HCT116 (cell line): ENCODE measurements around the gene CPD. TPM values are rescaled to one million over a fixed set of nuclear protein-coding genes. Genes with fewer than 3 reads are reported as not detected.

Experiments used
- ATAC-seq: fragments of 200-7000 bp; cut with Tn5 transposase; 2 replicates; pipeline ENCODE4 v1.9.1; 2020; ENCODE audit warnings: mild to moderate bottlenecking, moderate library complexity
- BruUV-seq: library from RNA; stranded (reverse); fragments of 400-500 nt; replicated peaks from 2 replicates; lab custom pipeline; 2021; lab: Mats Ljungman, UMichigan
- CTCF ChIA-PET: fragments of 300-600 bp; sonication (Branson Sonifier 250); formaldehyde crosslinking; loops from one replicate; lab custom pipeline; 2021; ENCODE audit warnings: antibody characterized with exemption; lab: Charles Lee
- POLR2A ChIA-PET: fragments of 300-600, 350-600 bp; sonication (Branson Sonifier 250); formaldehyde crosslinking; loops from one replicate; lab custom pipeline; 2021; ENCODE audit warnings: antibody characterized with exemption; lab: Charles Lee
- RAD21 ChIA-PET, 2 experiments: fragments of 300-600 bp; sonication (Branson Sonifier 250); formaldehyde crosslinking; loops; one replicate each; lab custom pipeline; 2023; ENCODE audit warnings: low total read pairs in 2 of 2; ENCODE audit not compliant: uncharacterized antibody in 2 of 2, unreplicated experiment in 2 of 2, low non-redundant PET in 1 of 2; lab: Charles Lee
- DNase-seq: peaks from one replicate; pipeline ENCODE4 v3.0.0-alpha.2; 2010; ENCODE audit warnings: low read depth, low spot score
- H2AFZ ChIP-seq: fragments of 200-600 bp; shearing (Covaris generic), sonication (generic); 2 replicates; pipeline ENCODE4 v1.6.1; 2017; ENCODE audit warnings: low read depth, mixed run types, mixed read lengths, antibody characterized with exemption, low read length; ENCODE audit not compliant: poor library complexity, severe bottlenecking
- H3K27ac ChIP-seq: 2 replicates; pipeline ENCODE4 v1.5.1; 2012; ENCODE audit warnings: low read depth, low read length
- H3K27me3 ChIP-seq: fragments of 200-600 bp; sonication (generic); 2 replicates; pipeline ENCODE4 v1.6.1; 2016; ENCODE audit warnings: mixed run types, low read length, mixed read lengths; ENCODE audit not compliant: insufficient read depth
- H3K36me3 ChIP-seq, 2 experiments: fragments of 200-500 bp in 1 of 2; fragments of 200-600 bp in 1 of 2; sonication (Bioruptor generic) in 1 of 2; sonication (generic) in 1 of 2; 2 replicates each; pipeline versions ENCODE4 v1.5.1 to v1.6.1; 2014 to 2016; ENCODE audit warnings: low read length in 2 of 2, inconsistent platforms in 1 of 2, mixed read lengths in 1 of 2, mixed run types in 1 of 2; ENCODE audit not compliant: insufficient read depth in 2 of 2, control insufficient read depth in 1 of 2
- H3K4me1 ChIP-seq, 2 experiments: fragments of 200-600 bp in 1 of 2; sonication (generic) in 1 of 2; 2 replicates each; pipeline versions ENCODE4 v1.5.1 to v1.6.1; 2012 to 2017; ENCODE audit warnings: low read length in 2 of 2, inconsistent platforms in 1 of 2, mild to moderate bottlenecking in 1 of 2, mixed read lengths in 1 of 2, mixed run types in 1 of 2, moderate library complexity in 1 of 2; ENCODE audit not compliant: insufficient read depth in 2 of 2, control insufficient read depth in 1 of 2
- H3K4me2 ChIP-seq: fragments of 200-600 bp; sonication (generic); 2 replicates; pipeline ENCODE4 v1.6.1; 2017; ENCODE audit warnings: mixed run types, low read length, mixed read lengths
- H3K4me3 ChIP-seq, 2 experiments: fragments of 200-600 bp in 1 of 2; sonication (generic) in 1 of 2; replicated peaks in 1 of 2; 2 replicates each; pipeline ENCODE4 v1.5.1; 2011 to 2016; ENCODE audit warnings: low read length in 2 of 2, control low read depth in 1 of 2, low read depth in 1 of 2, mild to moderate bottlenecking in 1 of 2, mixed read lengths in 1 of 2, mixed run types in 1 of 2
- H3K79me2 ChIP-seq: fragments of 200-600 bp; sonication (generic); 2 replicates; pipeline ENCODE4 v1.6.1; 2017; ENCODE audit warnings: mild to moderate bottlenecking, mixed run types, low read length, moderate library complexity, mixed read lengths; ENCODE audit not compliant: insufficient read depth
- H3K9ac ChIP-seq: fragments of 200-600 bp; sonication (generic); 2 replicates; pipeline ENCODE4 v1.6.1; 2016; ENCODE audit warnings: low read length, mixed read lengths
- H3K9me2 ChIP-seq: fragments of 200-600 bp; sonication (generic), shearing (Covaris generic); 2 replicates; pipeline ENCODE4 v1.6.1; 2017; ENCODE audit warnings: mixed run types, mild to moderate bottlenecking, moderate library complexity; ENCODE audit not compliant: insufficient read depth
- H3K9me3 ChIP-seq, 2 experiments: fragments of 200-500 bp in 1 of 2; fragments of 200-600 bp in 1 of 2; sonication (Bioruptor generic) in 1 of 2; sonication (generic) in 1 of 2; 2 replicates each; pipeline ENCODE4 v1.6.1; 2014 to 2017; ENCODE audit warnings: low read length in 2 of 2, mixed read lengths in 2 of 2, inconsistent platforms in 1 of 2, low read depth in 1 of 2, mild to moderate bottlenecking in 1 of 2, mixed run types in 1 of 2, moderate library complexity in 1 of 2; ENCODE audit not compliant: control insufficient read depth in 1 of 2, insufficient read depth in 1 of 2
- H4K20me1 ChIP-seq: fragments of 200-600 bp; sonication (generic), shearing (Covaris generic); 2 replicates; pipeline ENCODE4 v1.6.1; 2017; ENCODE audit warnings: mixed run types, mild to moderate bottlenecking, moderate library complexity; ENCODE audit not compliant: insufficient read depth
- ATF3 ChIP-seq: IDR thresholded peaks from 2 replicates; pipeline ENCODE4 v1.6.1; 2012
- CBX3 ChIP-seq: IDR thresholded peaks from 2 replicates; pipeline ENCODE4 v1.6.1; 2012; ENCODE audit warnings: low read depth
- CEBPB ChIP-seq: IDR thresholded peaks from 2 replicates; pipeline ENCODE4 v1.6.1; 2012; ENCODE audit warnings: low read depth
- CTCF ChIP-seq, 3 experiments: fragments of 200-600 bp in 1 of 3; sonication (generic) in 1 of 3; IDR thresholded peaks in 2 of 3; conservative IDR thresholded peaks in 1 of 3; 2 replicates each; pipeline ENCODE4 v1.5.1; 2012 to 2017; ENCODE audit warnings: low read depth in 2 of 3, low read length in 2 of 3, antibody characterized with exemption in 1 of 3, borderline replicate concordance in 1 of 3, control low read depth in 1 of 3, mild to moderate bottlenecking in 1 of 3, mixed read lengths in 1 of 3, mixed run types in 1 of 3, moderate library complexity in 1 of 3; ENCODE audit not compliant: insufficient read depth in 1 of 3
- EZH2 ChIP-seq: fragments of 200-600 bp; sonication (generic); IDR thresholded peaks from 2 replicates; pipeline ENCODE4 v1.6.1; 2017; ENCODE audit warnings: antibody characterized with exemption, mixed run types
- JUND ChIP-seq: IDR thresholded peaks from 2 replicates; pipeline ENCODE4 v1.6.1; 2012
- POLR2A ChIP-seq: IDR thresholded peaks from 2 replicates; pipeline ENCODE4 v1.7.0; 2011; ENCODE audit warnings: borderline replicate concordance; ENCODE audit not compliant: insufficient read depth, insufficient read length; ENCODE audit errors: extremely low read depth
- REST ChIP-seq: IDR thresholded peaks from 2 replicates; pipeline ENCODE4 v1.6.1; 2012; ENCODE audit warnings: low read depth
- SIN3A ChIP-seq: IDR thresholded peaks from 2 replicates; pipeline ENCODE4 v1.6.1; 2012; ENCODE audit warnings: low read depth
- SP1 ChIP-seq: IDR thresholded peaks from 2 replicates; pipeline ENCODE4 v1.6.1; 2012; ENCODE audit warnings: low read depth
- ZBTB33 ChIP-seq: IDR thresholded peaks from 2 replicates; pipeline ENCODE4 v1.6.1; 2011; ENCODE audit warnings: mild to moderate bottlenecking, low read length, moderate library complexity; ENCODE audit not compliant: insufficient replicate concordance; ENCODE audit errors: extremely low read depth
- ZNF274 ChIP-seq: fragments of 200-500 bp; sonication (Bioruptor generic); IDR thresholded peaks from 2 replicates; pipeline ENCODE4 v1.6.1; 2014; ENCODE audit warnings: mild to moderate bottlenecking, low read depth, low read length, inconsistent platforms
- intact Hi-C: fragments of 100-400 bp; cut with micrococcal nuclease; formaldehyde crosslinking; loops from 2 replicates; pipeline ENCODE4 v1.10.0; 2022
- total RNA-seq: library from RNA; stranded (reverse); gene quantifications from one replicate; pipeline ENCODE4 v1.2.1, GENCODE V29; 2021; ENCODE audit not compliant: unreplicated experiment

Gene CPD
- total RNA-seq, 1 experiment from 2014 or later, result 47.2 TPM

GRCh38 chr17:30345089-30345433, 33.7 kb upstream of the CPD start:
- CTCF ChIA-PET, result interaction anchor here (0.8 to 1.5 kb wide), 2 partner anchors 8 to 240 kb away, joined by 3 to 12 read pairs; no protein-coding TSS in a partner anchor
- RAD21 ChIA-PET, result interaction anchor here in 1 of 2 experiments (1.7 kb wide), 1 partner anchor 9 kb away, joined by 5 read pairs; no protein-coding TSS in a partner anchor
- no peak overlapping the region for H2AFZ ChIP-seq
- no peak for ATAC-seq
- no peak overlapping the region for H3K4me3 ChIP-seq
- no peaks in the 10 kb centered on the region for H3K36me3 ChIP-seq
- intact Hi-C loops, result no loop called here
- no peaks in the 10 kb centered on the region for H3K79me2 ChIP-seq
- no peaks in the 10 kb centered on the region for H3K9me3 ChIP-seq
- H3K9ac ChIP-seq, result no peak overlapping the region
- TF ChIP-seq EZH2 (no peak), ATF3 (no peak), JUND (no peak), ZBTB33 (no peak), SP1 (no peak), CTCF (IDR thresholded peaks at IDR 0.05 in 2 of 3, conservative IDR thresholded peaks at IDR 0.05 in 1 of 3; ENCODE audit: borderline replicate concordance in 1 of 3, insufficient read depth in 1 of 3, low read depth in 2 of 3, low read length in 2 of 3) (no peak), POLR2A (no peak), CEBPB (no peak), ZNF274 (no peak), REST (no peak), CBX3 (no peak), SIN3A (no peak)
- POLR2A ChIA-PET, result interaction anchor here (1.0 to 1.4 kb wide), 2 partner anchors 8 to 9 kb away, joined by 3 read pairs; no protein-coding TSS in a partner anchor
- no peak overlapping the region for H3K4me2 ChIP-seq
- no peak overlapping the region for H3K27ac ChIP-seq
- no TSS peak for BruUV-seq
- no peaks in the 10 kb centered on the region for H3K9me2 ChIP-seq
- no peaks in the 10 kb centered on the region for H4K20me1 ChIP-seq
- peaks cover 13 to 17% of the 10 kb centered on the region in 2 experiments; a peak in 3 of 4 replicates for H3K4me1 ChIP-seq
- DNase-seq, result no peak
- no peaks in the 10 kb centered on the region for H3K27me3 ChIP-seq
